ENCODE data around the gene FICD.

- TF ChIP-seq NFIC (IDR thresholded peaks at IDR 0.05) = no peak
- TF ChIP-seq EGR1 (IDR thresholded peaks at IDR 0.05) = no peak
- no peak for TF ChIP-seq YY1 (IDR thresholded peaks at IDR 0.05; ENCODE audit: low read depth)
- TF ChIP-seq RAD21 (IDR thresholded peaks at IDR 0.05; ENCODE audit: low read depth) = no peak
These were observed 11.5 kb downstream of the FICD start for GRCh38 chr12:108526482-108527165.

All from Ishikawa (cell line).